DMS153 treated with DMSO at 0.1 percent for 48 hours (cell line): ENCODE measurements around the gene UTP14C.
"Not testable (repeated sequence)": the region's sequence is repeated elsewhere in the genome, so short reads cannot be mapped to it uniquely, and the experiment has no call there.

Experiments
- DNase-seq: peaks from one replicate; lab custom pipeline; 2025; ENCODE audit not compliant: unreplicated experiment; lab: John Stamatoyannopoulos, UW

UTP14C gene

GRCh38 chr13:52034616-52035226, 10.2 kb downstream of the UTP14C start:
- DNase-seq: peak; percentile 88

- no peak for DNase-seq
Measured at GRCh38 chr13:52036037-52036436, 11.5 kb downstream of the UTP14C start.

DNA sequence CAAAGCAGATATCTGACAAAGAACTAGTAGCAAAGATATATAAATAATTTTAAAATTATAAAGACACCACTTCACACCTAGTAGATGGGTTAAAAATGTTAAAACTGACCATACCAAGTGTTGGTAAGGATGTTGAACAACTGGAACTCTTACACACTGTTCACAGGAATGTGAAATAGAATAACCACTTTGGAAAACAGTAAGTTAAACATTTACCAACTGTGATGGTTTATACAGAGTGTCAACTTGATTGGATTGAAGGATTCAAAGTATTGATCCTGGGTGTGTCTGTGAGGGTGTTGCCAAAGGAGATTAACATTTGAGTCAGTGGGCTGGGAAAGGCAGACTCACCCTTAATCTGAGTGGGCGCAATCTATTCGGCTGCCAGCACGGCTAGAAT, 19.2 kb downstream of the UTP14C start:
- DNase-seq: no peak

DNA sequence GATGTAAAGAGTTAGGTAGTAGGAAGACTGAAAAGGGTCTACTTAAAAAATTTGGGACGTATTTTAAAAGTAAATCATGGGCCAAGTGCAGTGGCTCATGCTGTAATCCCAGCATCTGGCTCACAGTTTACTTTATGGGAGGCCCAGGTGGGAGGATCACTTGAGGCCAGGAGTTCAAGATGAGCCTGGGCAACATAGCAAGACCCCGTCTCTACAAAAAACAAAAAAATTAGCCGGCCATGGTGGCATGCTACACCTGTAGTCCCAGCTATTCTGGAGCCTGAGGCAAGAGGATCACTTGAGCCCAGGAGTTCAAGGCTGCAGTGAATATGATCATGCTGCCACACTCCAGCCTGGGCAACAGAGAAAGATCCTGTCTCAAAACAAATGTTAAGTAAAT, 23.0 kb downstream of the UTP14C start:
- no peak for DNase-seq

DNA sequence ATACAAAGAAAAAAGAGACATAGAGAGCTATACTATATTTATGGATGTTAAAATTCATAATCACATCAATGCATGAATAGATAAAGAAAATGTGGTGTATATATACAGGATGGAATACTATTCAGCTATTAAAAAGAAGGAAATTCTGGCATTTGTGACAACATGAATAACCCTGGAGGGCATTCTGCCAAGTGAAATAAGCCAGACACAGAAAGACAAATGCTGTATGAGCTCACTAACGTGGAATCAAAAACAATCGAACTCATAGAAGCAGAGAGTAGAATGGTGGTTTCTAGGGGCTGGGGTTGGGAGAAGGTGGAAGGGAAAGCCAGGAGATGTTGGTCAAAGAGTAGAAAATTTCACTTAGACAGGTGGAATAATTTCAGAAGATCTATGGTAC, 24.0 kb downstream of the UTP14C start:
- DNase-seq: no peak

GRCh38 chr13:52051400-52051799, 26.9 kb downstream of the UTP14C start:
- DNase-seq: no peak

GRCh38 chr13:52053460-52053859, 29.0 kb downstream of the UTP14C start:
- no peak for DNase-seq

- not testable (repeated sequence) for DNase-seq
Measured at GRCh38 chr13:52061064-52061463, 36.6 kb downstream of the UTP14C start.

DNA sequence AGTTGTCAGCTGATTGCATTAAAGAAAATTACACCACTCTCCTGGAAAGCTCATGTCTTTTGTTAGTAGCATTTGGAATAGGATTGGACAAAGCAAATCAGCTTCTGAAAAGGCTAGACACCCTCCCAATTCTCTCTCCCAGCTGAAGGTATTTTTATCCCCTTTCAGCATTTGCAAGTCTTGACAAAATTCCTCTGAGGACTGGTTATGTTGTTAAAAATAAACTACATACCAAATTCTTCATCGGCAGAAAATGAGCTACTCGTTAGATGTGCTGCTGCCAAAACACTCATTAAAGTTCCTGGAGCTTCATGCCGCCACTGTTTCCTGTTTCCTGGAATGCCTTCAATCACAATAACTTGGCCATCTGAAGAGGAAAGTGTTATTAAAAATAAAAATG, 37.1 kb downstream of the UTP14C start:
- no peak for DNase-seq

DNA sequence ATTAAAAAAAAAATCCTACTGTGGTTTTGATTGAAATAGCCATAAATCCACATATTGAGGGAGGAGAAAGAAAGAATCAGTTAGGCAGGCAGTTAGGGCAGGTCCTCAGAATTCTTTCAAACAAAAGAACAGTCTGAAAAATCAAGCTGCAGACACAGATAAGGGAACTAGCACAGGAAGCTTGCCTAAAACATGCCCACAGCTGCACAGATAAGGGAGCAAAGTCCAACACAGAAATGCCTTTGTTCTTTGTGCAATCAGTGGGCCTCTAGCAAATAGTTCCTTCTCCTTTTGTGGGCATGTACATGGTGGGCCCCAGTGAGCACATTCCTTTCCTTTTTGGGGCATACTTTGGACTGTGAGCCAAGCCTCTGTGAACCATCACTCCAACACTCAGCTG, 42.7 kb downstream of the UTP14C start:
- DNase-seq: no peak

GRCh38 chr13:52070929-52071523, 46.5 kb downstream of the UTP14C start:
- no peak for DNase-seq
